GM23248 (cell line): ENCODE results near the gene UBN2. TPM values are rescaled to one million over a fixed set of nuclear protein-coding genes. Genes with fewer than 3 reads are reported as not detected.

ENCODE experiments used
- DNase-seq: peaks from one replicate; pipeline ENCODE4 v3.0.0-alpha.2; 2015
- H2AFZ ChIP-seq: fragments of 200-600 bp; sonication (generic); 2 replicates; pipeline ENCODE4 v1.6.1; 2016; ENCODE audit warnings: antibody characterized with exemption
- H3F3A ChIP-seq: fragments of 200-600 bp; sonication (generic); 2 replicates; pipeline ENCODE4 v1.6.1; 2016; ENCODE audit warnings: mild to moderate bottlenecking, antibody characterized with exemption, mixed run types; ENCODE audit not compliant: insufficient read depth
- H3K27ac ChIP-seq: fragments of 200-600 bp; sonication (generic); 2 replicates; pipeline ENCODE4 v1.5.1; 2016; ENCODE audit warnings: mild to moderate bottlenecking
- H3K27me3 ChIP-seq: fragments of 200-600 bp; sonication (generic); replicated peaks from 2 replicates; pipeline ENCODE4 v1.6.1; 2016; ENCODE audit warnings: mild to moderate bottlenecking; ENCODE audit not compliant: insufficient read depth
- H3K36me3 ChIP-seq: fragments of 200-600 bp; sonication (generic); 2 replicates; pipeline ENCODE4 v1.6.1; 2016; ENCODE audit warnings: low read depth, mild to moderate bottlenecking
- H3K4me1 ChIP-seq: fragments of 200-600 bp; sonication (generic); 2 replicates; pipeline ENCODE4 v1.6.1; 2016; ENCODE audit warnings: mild to moderate bottlenecking; ENCODE audit not compliant: insufficient read depth
- H3K4me2 ChIP-seq: fragments of 200-600 bp; sonication (generic); one replicate; pipeline ENCODE4 v1.6.1; 2016; ENCODE audit warnings: mild to moderate bottlenecking; ENCODE audit not compliant: unreplicated experiment
- H3K4me3 ChIP-seq: fragments of 200-600 bp; sonication (generic); 2 replicates; pipeline ENCODE4 v1.5.1; 2016; ENCODE audit warnings: mild to moderate bottlenecking
- H3K79me2 ChIP-seq: fragments of 200-600 bp; sonication (generic); 2 replicates; pipeline ENCODE4 v1.6.1; 2016; ENCODE audit warnings: mild to moderate bottlenecking; ENCODE audit not compliant: insufficient read depth
- H3K9ac ChIP-seq: fragments of 200-600 bp; sonication (generic); 2 replicates; pipeline ENCODE4 v1.6.1; 2016; ENCODE audit warnings: mild to moderate bottlenecking
- H3K9me2 ChIP-seq: fragments of 200-600 bp; sonication (generic); 2 replicates; pipeline ENCODE4 v1.6.1; 2016; ENCODE audit warnings: mixed run types, mild to moderate bottlenecking, moderate library complexity; ENCODE audit not compliant: insufficient read depth
- H3K9me3 ChIP-seq: fragments of 200-600 bp; sonication (generic); one replicate; pipeline ENCODE4 v1.6.1; 2017; ENCODE audit warnings: low read depth
- H4K20me1 ChIP-seq: fragments of 200-600 bp; sonication (generic); 2 replicates; pipeline ENCODE4 v1.6.0; 2016; ENCODE audit not compliant: insufficient read depth
- EZH2 ChIP-seq: fragments of 200-600 bp; sonication (generic); IDR thresholded peaks from 2 replicates; pipeline ENCODE4 v1.6.1; 2018; ENCODE audit warnings: antibody characterized with exemption, mild to moderate bottlenecking; ENCODE audit not compliant: insufficient read depth, poor library complexity, severe bottlenecking
- EZH2phosphoT487 ChIP-seq: fragments of 200-600 bp; sonication (generic); IDR thresholded peaks from 2 replicates; pipeline ENCODE4 v1.6.1; 2018; ENCODE audit warnings: antibody characterized with exemption, moderate library complexity, mild to moderate bottlenecking, low read depth; ENCODE audit not compliant: insufficient read depth
- WGBS, 2 experiments: methylation state at CpG; one replicate each; pipeline ENCODE4 v1.1.6; 2015 to 2017; ENCODE audit warnings: low lambda C conversion rate in 2 of 2, low coverage in 1 of 2; ENCODE audit errors: missing lambda C conversion rate in 2 of 2; 5-methylcytosine and 5-hydroxymethylcytosine counted together
- in situ Hi-C: fragments of 300-500 bp; cut with MboI; formaldehyde crosslinking; loops from 2 replicates; pipeline ENCODE4 v1.15.0; 2020
- polyA plus RNA-seq: library from polyadenylated mRNA; unstranded; fragments of >200 nt; fragmentation: Nextera tagmentation; extraction: Ambion mirVana; gene quantifications from 2 replicates; pipeline ENCODE4 v1.2.1, GENCODE V29; 2016
- total RNA-seq: library from RNA; depleted of rRNA; stranded (reverse); fragments of >200 nt; shearing (Covaris generic); gene quantifications from 2 replicates; pipeline ENCODE4 v1.2.3, GENCODE V29; 2014

UBN2 gene
- total and polyA plus RNA-seq, 2 experiments from 2014 or later, result 1.0 to 3.2 TPM

- Histone ChIP-seq H2AFZ (0 out of 2 replicates have a peak overlapping the region, but pooled peaks have one; percentile 98), H3K27me3 (no peaks in the 10 kb centered on the region), H3K9ac (no peak overlapping the region), H3K9me3 (no peaks in the 10 kb centered on the region), H3K4me2 (no peak overlapping the region), H4K20me1 (no peaks in the 10 kb centered on the region), H3F3A (peaks cover 18% of the 10 kb centered on the region), H3K36me3 (no peaks in the 10 kb centered on the region), H3K4me1 (0 out of 2 replicates have a peak, but pooled peaks cover 6% of the 10 kb centered on the region), H3K4me3 (no peak overlapping the region), H3K79me2 (peaks cover 21% of the 10 kb centered on the region), H3K9me2 (no peaks in the 10 kb centered on the region), H3K27ac (no peak overlapping the region)
- no peak for DNase-seq
- TF ChIP-seq EZH2 (no peak), EZH2phosphoT487 (no peak)
- in situ Hi-C loops, result no loop called here
- 74 to 83% methylated on average over 2 of the region's 2 CpGs for WGBS, 2 experiments
Observed at GRCh38 chr7:139339025-139339424, 108.0 kb downstream of the UBN2 start.

- TF ChIP-seq EZH2phosphoT487 (no peak), EZH2 (no peak)
Observed at GRCh38 chr7:139339698-139340036, 108.6 kb downstream of the UBN2 start.

GRCh38 chr7:139340037-139340807 lies 109.2 kb downstream of the UBN2 start:
- Histone ChIP-seq H3K9me2 (no peaks in the 10 kb centered on the region), H3K79me2 (peaks cover 25% of the 10 kb centered on the region), H2AFZ (peak overlapping the region; percentile 98), H3K9ac (peak overlapping the region; percentile 98), H4K20me1 (no peaks in the 10 kb centered on the region), H3K9me3 (no peaks in the 10 kb centered on the region), H3K4me3 (peak overlapping the region; percentile 90), H3K27me3 (no peaks in the 10 kb centered on the region), H3K36me3 (no peaks in the 10 kb centered on the region), H3K27ac (peak overlapping the region; percentile 99), H3K4me2 (peak overlapping the region; percentile 99), H3F3A (peaks cover 18% of the 10 kb centered on the region), H3K4me1 (0 out of 2 replicates have a peak, but pooled peaks cover 6% of the 10 kb centered on the region)
- peak; percentile 99 for DNase-seq
- no peak for TF ChIP-seq EZH2
- no peak for TF ChIP-seq EZH2phosphoT487
- WGBS, 2 experiments, result 1 to 2% methylated on average over 46 to 61 of the region's 66 CpGs
- in situ Hi-C loops, result no loop called here

More at GRCh38 chr7:139339698-139340036, 108.6 kb downstream of the UBN2 start:
- no peaks in the 10 kb centered on the region for H3K36me3 ChIP-seq
- peak overlapping the region; percentile 90 for H3K4me3 ChIP-seq
- no peak for DNase-seq
- H2AFZ ChIP-seq, result peak overlapping the region; percentile 98
- H3K27ac ChIP-seq, result peak overlapping the region; percentile 99
- H3K79me2 ChIP-seq, result peaks cover 25% of the 10 kb centered on the region
- peak overlapping the region; percentile 98 for H3K9ac ChIP-seq
- H4K20me1 ChIP-seq, result no peaks in the 10 kb centered on the region
- H3K9me3 ChIP-seq, result no peaks in the 10 kb centered on the region
- 0 out of 2 replicates have a peak, but pooled peaks cover 6% of the 10 kb centered on the region for H3K4me1 ChIP-seq
- WGBS, 2 experiments, result 62 to 63% methylated on average over 13 of the region's 13 CpGs
- H3K9me2 ChIP-seq, result no peaks in the 10 kb centered on the region
- H3K27me3 ChIP-seq, result no peaks in the 10 kb centered on the region
- in situ Hi-C loops, result no loop called here
- peaks cover 18% of the 10 kb centered on the region for H3F3A ChIP-seq
- H3K4me2 ChIP-seq, result peak overlapping the region; percentile 10

- Histone ChIP-seq H3K4me2 (peak overlapping the region; percentile 99), H3K9me2 (no peaks in the 10 kb centered on the region), H4K20me1 (no peaks in the 10 kb centered on the region), H3K27ac (peak overlapping the region; percentile 99), H3F3A (peaks cover 18% of the 10 kb centered on the region), H3K4me3 (peak overlapping the region; percentile 90), H3K9me3 (no peaks in the 10 kb centered on the region), H3K9ac (peak overlapping the region; percentile 98), H3K79me2 (peaks cover 25% of the 10 kb centered on the region), H3K36me3 (no peaks in the 10 kb centered on the region), H3K4me1 (0 out of 2 replicates have a peak, but pooled peaks cover 6% of the 10 kb centered on the region), H3K27me3 (no peaks in the 10 kb centered on the region), H2AFZ (peak overlapping the region; percentile 98)
- TF ChIP-seq EZH2phosphoT487 (no peak), EZH2 (no peak)
- WGBS, 2 experiments, result 0 to 1% methylated on average over 9 of the region's 9 CpGs
- no peak for DNase-seq
- in situ Hi-C loops, result no loop called here
Observed at GRCh38 chr7:139340808-139341057, 109.7 kb downstream of the UBN2 start.
